Subcutaneous adipose tissue (tissue), 4 donors: ENCODE results near the gene CASP3. TPM values are rescaled to one million over a fixed set of nuclear protein-coding genes. Genes with fewer than 3 reads are reported as not detected.

Experiments used
- CTCF ChIP-seq: fragments of 450-650 bp; IDR thresholded peaks from one replicate; pipeline ENCODE4 v1.5.1; 2016; ENCODE audit warnings: low read depth, mild to moderate bottlenecking, control low read depth, antibody characterized with exemption, moderate library complexity
- total RNA-seq, 4 donors: library from RNA; depleted of rRNA; stranded (reverse); fragments of >200 nt; gene quantifications; one replicate each; pipeline ENCODE4 v1.1.0, GENCODE V29; 2016

CASP3 gene
- total RNA-seq, 4 donors from 2014 or later: 13.8 to 30.3 (median 23.1) TPM

GRCh38 chr4:184612074-184612473, 37.2 kb downstream of the CASP3 start:
- TF ChIP-seq CTCF: no peak

GRCh38 chr4:184599492-184600135, 49.6 kb downstream of the CASP3 start:
- no peak for TF ChIP-seq CTCF

- no peak for TF ChIP-seq CTCF
Measured at GRCh38 chr4:184598753-184599491, 50.3 kb downstream of the CASP3 start.

GRCh38 chr4:184596617-184597185, 52.5 kb downstream of the CASP3 start:
- no peak for TF ChIP-seq CTCF

- no peak for TF ChIP-seq CTCF
Measured at GRCh38 chr4:184596044-184596616, 53.1 kb downstream of the CASP3 start.

GRCh38 chr4:184595430-184595829, 53.8 kb downstream of the CASP3 start:
- no peak for TF ChIP-seq CTCF

GRCh38 chr4:184593461-184593860, 55.8 kb downstream of the CASP3 start:
- no peak for TF ChIP-seq CTCF
